ENCODE measurements around the gene BTF3L4. TPM values are rescaled to one million over a fixed set of nuclear protein-coding genes. Genes with fewer than 3 reads are reported as not detected.

Gene BTF3L4
- total and polyA plus RNA-seq, 7 donors, result 22.2 to 58.1 (median 42.9) TPM

GRCh38 chr1:52056937-52057231 lies 789 bp downstream of the BTF3L4 start:
- intact Hi-C loops (cut with DNase I), result loop anchor here (5.0 to 10.0 kb wide), 2 partner anchors 85 to 238 kb away; partner anchors contain the start of gene ZFYVE9

GRCh38 chr1:52057255-52057654 lies 1.2 kb downstream of the BTF3L4 start:
- intact Hi-C loops (cut with DNase I), result loop anchor here (5.0 to 10.0 kb wide), 2 partner anchors 85 to 238 kb away; partner anchors contain the start of gene ZFYVE9
- H3K27me3 ChIP-seq, result no peaks in the 10 kb centered on the region
- 4 to 9% methylated on average over 1 of the region's 1 CpG for WGBS, 2 donors
- H3K27ac ChIP-seq, result peak overlapping the region in 3 of 4 donors; percentile 88 to 94 (median 88)
- no peak for TF ChIP-seq POLR2AphosphoS5 (IDR thresholded peaks at IDR 0.05)
- TF ChIP-seq CTCF (IDR thresholded peaks at IDR 0.05), result no peak
- no peak for TF ChIP-seq EP300 (IDR thresholded peaks at IDR 0.05)
- no peaks in the 10 kb centered on the region for H3K9me3 ChIP-seq
- DNase-seq, result no peak
- peak overlapping the region; percentile 77 to 96 (median 83) for H3K4me3 ChIP-seq
- H3K36me3 ChIP-seq, result peaks cover 3 to 21% (median 12%) of the 10 kb centered on the region in 4 donors
- peaks cover 0 to 46% (median 33%) of the 10 kb centered on the region in 4 donors for H3K4me1 ChIP-seq

More at GRCh38 chr1:52056937-52057231, 789 bp downstream of the BTF3L4 start:
- H3K9me3 ChIP-seq, result no peaks in the 10 kb centered on the region
- TF ChIP-seq POLR2A (IDR thresholded peaks at IDR 0.05) (no peak), POLR2AphosphoS5 (IDR thresholded peaks at IDR 0.05) (no peak), CTCF (IDR thresholded peaks at IDR 0.05) (no peak)
- WGBS, 2 donors, result 0% methylated on average over 4 of the region's 4 CpGs
- DNase-seq, result no peak
- peaks cover 3 to 24% (median 12%) of the 10 kb centered on the region in 4 donors for H3K36me3 ChIP-seq
- peaks cover 0 to 46% (median 33%) of the 10 kb centered on the region in 4 donors for H3K4me1 ChIP-seq
- peak overlapping the region; percentile 88 to 94 (median 88) for H3K27ac ChIP-seq
- peak overlapping the region; percentile 77 to 96 (median 83) for H3K4me3 ChIP-seq
- no peaks in the 10 kb centered on the region for H3K27me3 ChIP-seq

- no peak for DNase-seq
- no peaks in the 10 kb centered on the region for H3K9me3 ChIP-seq
- no peak for TF ChIP-seq EP300 (IDR thresholded peaks at IDR 0.05)
- no peak for TF ChIP-seq POLR2A (IDR thresholded peaks at IDR 0.05)
- TF ChIP-seq CTCF (IDR thresholded peaks at IDR 0.05), result no peak
- no peak for TF ChIP-seq POLR2AphosphoS5 (IDR thresholded peaks at IDR 0.05)
- peaks cover 0 to 46% (median 33%) of the 10 kb centered on the region in 4 donors for H3K4me1 ChIP-seq
- peak overlapping the region in 2 of 4 donors; percentile 88 for H3K27ac ChIP-seq
- no peak overlapping the region for H3K4me3 ChIP-seq
- peaks cover 3 to 21% (median 16%) of the 10 kb centered on the region in 4 donors for H3K36me3 ChIP-seq
- H3K27me3 ChIP-seq, result no peaks in the 10 kb centered on the region
- intact Hi-C loops (cut with DNase I), result loop anchor here (5.0 to 10.0 kb wide), 2 partner anchors 84 to 237 kb away; partner anchors contain the start of gene ZFYVE9
- 70 to 81% methylated on average over 1 of the region's 1 CpG for WGBS, 2 donors
Measured at GRCh38 chr1:52057876-52058415, 1.9 kb downstream of the BTF3L4 start.

GRCh38 chr1:52059321-52059720 lies 3.2 kb downstream of the BTF3L4 start:
- peak overlapping the region in 1 of 4 donors; percentile 40 for H3K27ac ChIP-seq
- no peak for TF ChIP-seq POLR2A (IDR thresholded peaks at IDR 0.05)
- TF ChIP-seq POLR2AphosphoS5 (IDR thresholded peaks at IDR 0.05), result no peak
- TF ChIP-seq EP300 (IDR thresholded peaks at IDR 0.05), result no peak
- TF ChIP-seq CTCF (IDR thresholded peaks at IDR 0.05), result no peak
- H3K27me3 ChIP-seq, result no peaks in the 10 kb centered on the region
- no peaks in the 10 kb centered on the region for H3K9me3 ChIP-seq
- peaks cover 3 to 34% (median 16%) of the 10 kb centered on the region in 4 donors for H3K36me3 ChIP-seq
- no peak for DNase-seq
- no peak overlapping the region for H3K4me3 ChIP-seq
- peaks cover 0 to 34% (median 26%) of the 10 kb centered on the region in 4 donors for H3K4me1 ChIP-seq
- intact Hi-C loops (cut with DNase I), result loop anchor here (5.0 to 10.0 kb wide), 2 partner anchors 83 to 235 kb away; partner anchors contain the start of gene ZFYVE9
